Measurements from ENCODE around the gene RAB14.

Gene RAB14

GRCh38 chr9:121154782-121155181 is 46.9 kb downstream of the RAB14 start:
- Histone ChIP-seq H3K27me3 (ENCODE audit: insufficient read depth, insufficient read length) (no peaks in the 10 kb centered on the region), H3K36me3 (ENCODE audit: insufficient read depth, insufficient read length, low read length) (peaks cover 13% of the 10 kb centered on the region), H3K4me3 (ENCODE audit: insufficient read length, low read depth) (no peak overlapping the region), H3K9ac (ENCODE audit: insufficient read length, low read depth) (no peak overlapping the region), H3K9me3 (ENCODE audit: insufficient read depth, low read length) (no peaks in the 10 kb centered on the region), H3K4me1 (ENCODE audit: insufficient read depth, insufficient read length) (no peaks in the 10 kb centered on the region)
- no peak for TF ChIP-seq SUZ12 (IDR thresholded peaks at IDR 0.05; ENCODE audit: extremely low read depth, insufficient read depth, insufficient read length)
- no peak for TF ChIP-seq YY1 (IDR thresholded peaks at IDR 0.05; ENCODE audit: insufficient read depth, insufficient read length)
- no peak for TF ChIP-seq ZNF274 (IDR thresholded peaks at IDR 0.05; ENCODE audit: low read depth, low read length)
- DNase-seq (ENCODE audit: low read depth, low spot score), result no peak

DNA sequence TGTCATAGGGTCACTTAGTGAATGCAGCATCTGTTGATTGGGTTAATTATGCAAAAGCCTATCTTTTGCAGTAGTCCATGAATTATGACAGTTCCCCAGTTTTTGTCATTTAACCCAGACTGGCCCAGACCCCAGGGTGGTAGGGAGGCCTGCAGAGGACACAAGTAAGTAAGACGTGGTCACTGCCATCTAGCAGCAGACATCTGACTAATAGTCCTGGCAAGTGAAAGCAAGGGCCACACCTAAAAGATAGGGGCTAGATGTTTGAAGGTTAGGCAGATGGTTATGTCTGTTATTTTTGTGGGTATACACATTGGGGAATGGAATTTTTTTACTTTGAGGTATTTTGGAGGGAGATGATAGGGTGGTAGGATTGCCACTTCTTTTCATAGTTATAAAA is 48.0 kb downstream of the RAB14 start:
- Histone ChIP-seq H3K36me3 (ENCODE audit: insufficient read depth, insufficient read length, low read length) (peaks cover 18% of the 10 kb centered on the region), H3K9me3 (ENCODE audit: insufficient read depth, low read length) (no peaks in the 10 kb centered on the region), H3K4me3 (ENCODE audit: insufficient read length, low read depth) (no peak overlapping the region), H3K27me3 (ENCODE audit: insufficient read depth, insufficient read length) (no peaks in the 10 kb centered on the region), H3K9ac (ENCODE audit: insufficient read length, low read depth) (no peak overlapping the region), H3K4me1 (ENCODE audit: insufficient read depth, insufficient read length) (no peaks in the 10 kb centered on the region)
- DNase-seq (ENCODE audit: low read depth, low spot score), result no peak
- TF ChIP-seq SUZ12 (IDR thresholded peaks at IDR 0.05; ENCODE audit: extremely low read depth, insufficient read depth, insufficient read length) (no peak), ZNF274 (IDR thresholded peaks at IDR 0.05; ENCODE audit: low read depth, low read length) (no peak), YY1 (IDR thresholded peaks at IDR 0.05; ENCODE audit: insufficient read depth, insufficient read length) (no peak)

DNA sequence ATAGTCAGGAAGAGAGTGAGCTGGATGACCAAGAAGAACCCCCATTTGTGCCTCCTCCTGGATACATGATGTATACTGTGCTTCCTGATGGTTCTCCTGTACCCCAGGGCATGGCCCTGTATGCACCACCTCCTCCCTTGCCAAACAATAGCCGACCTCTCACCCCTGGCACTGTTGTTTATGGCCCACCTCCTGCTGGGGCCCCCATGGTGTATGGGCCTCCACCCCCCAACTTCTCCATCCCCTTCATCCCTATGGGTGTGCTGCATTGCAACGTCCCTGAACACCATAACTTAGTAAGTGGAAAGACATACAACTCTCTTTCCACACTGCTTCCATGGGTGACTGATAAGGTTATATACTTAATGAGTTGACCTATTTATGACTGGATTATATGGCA is 51.5 kb downstream of the RAB14 start:
- DNase-seq (ENCODE audit: low read depth, low spot score), result no peak

DNA sequence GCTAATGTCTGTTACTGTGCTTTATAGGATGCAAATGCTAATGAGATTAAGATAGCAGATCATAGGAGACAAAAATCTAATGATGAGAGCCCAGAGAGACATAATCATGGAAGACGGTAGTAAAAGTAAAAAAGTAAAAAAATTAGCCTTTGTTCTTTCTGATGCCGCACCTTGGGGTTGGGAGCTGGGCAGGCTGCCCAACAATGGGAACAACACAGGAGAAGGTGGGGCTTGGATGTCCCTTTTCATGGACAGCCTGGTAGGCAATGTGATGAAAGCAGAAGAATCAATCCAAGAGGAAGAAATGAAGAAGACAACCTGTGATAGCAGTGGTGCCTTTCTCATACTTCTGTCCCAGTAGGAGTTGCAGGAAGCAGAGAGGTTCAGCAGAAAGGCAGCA is 57.2 kb downstream of the RAB14 start:
- DNase-seq (ENCODE audit: low read depth, low spot score), result no peak
- Histone ChIP-seq H3K27me3 (ENCODE audit: insufficient read depth, insufficient read length) (no peaks in the 10 kb centered on the region), H3K36me3 (ENCODE audit: insufficient read depth, insufficient read length, low read length) (peaks cover 44% of the 10 kb centered on the region), H3K4me3 (ENCODE audit: insufficient read length, low read depth) (no peak overlapping the region), H3K9ac (ENCODE audit: insufficient read length, low read depth) (no peak overlapping the region), H3K4me1 (ENCODE audit: insufficient read depth, insufficient read length) (no peaks in the 10 kb centered on the region), H3K9me3 (ENCODE audit: insufficient read depth, low read length) (no peaks in the 10 kb centered on the region)
- TF ChIP-seq SUZ12 (IDR thresholded peaks at IDR 0.05; ENCODE audit: extremely low read depth, insufficient read depth, insufficient read length), result no peak
- TF ChIP-seq ZNF274 (IDR thresholded peaks at IDR 0.05; ENCODE audit: low read depth, low read length), result no peak
- no peak for TF ChIP-seq YY1 (IDR thresholded peaks at IDR 0.05; ENCODE audit: insufficient read depth, insufficient read length)

More for the DNA sequence above, 51.5 kb downstream of the RAB14 start:
- H3K4me3 ChIP-seq (ENCODE audit: insufficient read length, low read depth), result no peak overlapping the region
- H3K36me3 ChIP-seq (ENCODE audit: insufficient read depth, insufficient read length, low read length), result peaks cover 23% of the 10 kb centered on the region
- H3K27me3 ChIP-seq (ENCODE audit: insufficient read depth, insufficient read length), result no peaks in the 10 kb centered on the region
- H3K4me1 ChIP-seq (ENCODE audit: insufficient read depth, insufficient read length), result no peaks in the 10 kb centered on the region
- H3K9ac ChIP-seq (ENCODE audit: insufficient read length, low read depth), result no peak overlapping the region
- H3K9me3 ChIP-seq (ENCODE audit: insufficient read depth, low read length), result no peaks in the 10 kb centered on the region
- no peak for TF ChIP-seq YY1 (IDR thresholded peaks at IDR 0.05; ENCODE audit: insufficient read depth, insufficient read length)
- no peak for TF ChIP-seq SUZ12 (IDR thresholded peaks at IDR 0.05; ENCODE audit: extremely low read depth, insufficient read depth, insufficient read length)
- no peak for TF ChIP-seq ZNF274 (IDR thresholded peaks at IDR 0.05; ENCODE audit: low read depth, low read length)

GRCh38 chr9:121143771-121144170 is 57.9 kb downstream of the RAB14 start:
- Histone ChIP-seq H3K9ac (ENCODE audit: insufficient read length, low read depth) (no peak overlapping the region), H3K36me3 (ENCODE audit: insufficient read depth, insufficient read length, low read length) (peaks cover 40% of the 10 kb centered on the region), H3K4me1 (ENCODE audit: insufficient read depth, insufficient read length) (no peaks in the 10 kb centered on the region), H3K27me3 (ENCODE audit: insufficient read depth, insufficient read length) (no peaks in the 10 kb centered on the region), H3K4me3 (ENCODE audit: insufficient read length, low read depth) (no peak overlapping the region), H3K9me3 (ENCODE audit: insufficient read depth, low read length) (no peaks in the 10 kb centered on the region)
- no peak for DNase-seq (ENCODE audit: low read depth, low spot score)
- TF ChIP-seq SUZ12 (IDR thresholded peaks at IDR 0.05; ENCODE audit: extremely low read depth, insufficient read depth, insufficient read length) (no peak), YY1 (IDR thresholded peaks at IDR 0.05; ENCODE audit: insufficient read depth, insufficient read length) (no peak), ZNF274 (IDR thresholded peaks at IDR 0.05; ENCODE audit: low read depth, low read length) (no peak)

DNA sequence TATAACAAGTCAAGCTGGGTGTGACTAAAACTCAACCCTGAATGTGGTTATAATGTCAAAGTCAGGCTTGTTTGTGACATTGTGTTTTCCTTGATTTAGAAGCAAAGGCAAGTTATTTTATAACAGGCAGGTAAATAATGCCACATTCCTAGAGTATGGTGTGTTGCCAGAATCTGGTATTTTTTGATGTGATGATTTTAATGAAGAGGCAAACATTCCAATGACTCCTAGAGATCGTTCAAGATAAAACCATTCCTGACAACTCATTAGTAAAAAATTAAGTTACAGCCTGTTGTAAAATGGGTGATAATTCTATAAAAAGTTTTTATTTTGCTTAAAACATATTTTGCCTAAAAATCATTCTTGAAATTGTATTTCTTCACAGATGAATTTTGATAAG is 60.0 kb downstream of the RAB14 start:
- no peaks in the 10 kb centered on the region for H3K4me1 ChIP-seq (ENCODE audit: insufficient read depth, insufficient read length)
- no peak for DNase-seq (ENCODE audit: low read depth, low spot score)
- peaks cover 27% of the 10 kb centered on the region for H3K36me3 ChIP-seq (ENCODE audit: insufficient read depth, insufficient read length, low read length)
- H3K9me3 ChIP-seq (ENCODE audit: insufficient read depth, low read length), result no peaks in the 10 kb centered on the region
- no peak overlapping the region for H3K9ac ChIP-seq (ENCODE audit: insufficient read length, low read depth)
- H3K4me3 ChIP-seq (ENCODE audit: insufficient read length, low read depth), result no peak overlapping the region
- TF ChIP-seq ZNF274 (IDR thresholded peaks at IDR 0.05; ENCODE audit: low read depth, low read length) (no peak), SUZ12 (IDR thresholded peaks at IDR 0.05; ENCODE audit: extremely low read depth, insufficient read depth, insufficient read length) (no peak), YY1 (IDR thresholded peaks at IDR 0.05; ENCODE audit: insufficient read depth, insufficient read length) (no peak)
- no peaks in the 10 kb centered on the region for H3K27me3 ChIP-seq (ENCODE audit: insufficient read depth, insufficient read length)

- H3K4me1 ChIP-seq (ENCODE audit: insufficient read depth, insufficient read length), result no peaks in the 10 kb centered on the region
- no peak for DNase-seq (ENCODE audit: low read depth, low spot score)
- H3K36me3 ChIP-seq (ENCODE audit: insufficient read depth, insufficient read length, low read length), result peaks cover 27% of the 10 kb centered on the region
- no peak overlapping the region for H3K9ac ChIP-seq (ENCODE audit: insufficient read length, low read depth)
- TF ChIP-seq YY1 (IDR thresholded peaks at IDR 0.05; ENCODE audit: insufficient read depth, insufficient read length), result no peak
- TF ChIP-seq ZNF274 (IDR thresholded peaks at IDR 0.05; ENCODE audit: low read depth, low read length), result no peak
- TF ChIP-seq SUZ12 (IDR thresholded peaks at IDR 0.05; ENCODE audit: extremely low read depth, insufficient read depth, insufficient read length), result no peak
- no peak overlapping the region for H3K4me3 ChIP-seq (ENCODE audit: insufficient read length, low read depth)
- no peaks in the 10 kb centered on the region for H3K9me3 ChIP-seq (ENCODE audit: insufficient read depth, low read length)
- H3K27me3 ChIP-seq (ENCODE audit: insufficient read depth, insufficient read length), result no peaks in the 10 kb centered on the region
Observed at GRCh38 chr9:121141306-121141705, 60.4 kb downstream of the RAB14 start.

Measured in NT2/D1 (cell line).